HEK293T (cell line): ENCODE results near the gene ADAMTS12.

Source experiments
- SP1 ChIP-seq: fragments of 450-650 bp; IDR thresholded peaks from 2 replicates; pipeline ENCODE4 v1.6.1; 2017
- SUZ12 ChIP-seq: fragments of 450-650 bp; IDR thresholded peaks from 2 replicates; pipeline ENCODE4 v1.6.1; 2016; ENCODE audit warnings: mild to moderate bottlenecking

DNA sequence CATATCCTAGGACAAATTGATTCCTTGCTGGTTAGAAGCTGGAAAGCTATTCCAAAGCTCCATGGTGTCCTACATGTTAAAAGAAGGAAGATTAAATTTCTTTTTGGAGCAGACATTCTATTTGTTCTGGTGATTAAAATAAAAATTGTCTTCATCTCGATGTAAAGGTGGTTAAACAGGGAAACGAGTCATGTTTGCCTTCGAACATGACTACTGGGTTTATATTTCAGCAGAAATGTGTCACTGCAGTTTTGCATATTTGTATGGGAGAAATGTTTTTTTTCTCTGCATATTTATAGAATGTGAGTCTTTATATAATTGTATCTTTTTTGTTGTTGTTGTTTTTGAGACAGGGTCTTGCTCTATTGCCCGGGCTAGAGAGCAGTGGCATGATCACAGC lies 36.4 kb downstream of the ADAMTS12 start:
- TF ChIP-seq SP1 (no peak), SUZ12 (no peak)
